ENCODE results near the gene TMEM237. TPM values are rescaled to one million over a fixed set of nuclear protein-coding genes. Genes with fewer than 3 reads are reported as not detected.

The TMEM237 gene, protein sequence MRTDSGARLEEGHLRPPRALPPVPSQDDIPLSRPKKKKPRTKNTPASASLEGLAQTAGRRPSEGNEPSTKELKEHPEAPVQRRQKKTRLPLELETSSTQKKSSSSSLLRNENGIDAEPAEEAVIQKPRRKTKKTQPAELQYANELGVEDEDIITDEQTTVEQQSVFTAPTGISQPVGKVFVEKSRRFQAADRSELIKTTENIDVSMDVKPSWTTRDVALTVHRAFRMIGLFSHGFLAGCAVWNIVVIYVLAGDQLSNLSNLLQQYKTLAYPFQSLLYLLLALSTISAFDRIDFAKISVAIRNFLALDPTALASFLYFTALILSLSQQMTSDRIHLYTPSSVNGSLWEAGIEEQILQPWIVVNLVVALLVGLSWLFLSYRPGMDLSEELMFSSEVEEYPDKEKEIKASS
- total RNA-seq, result 10 to 100 TPM in 1 of 7 donors, 1 to 10 TPM in 6; 5.3 to 12.7 (median 7.9) TPM
- 1 to 10 TPM; 3.0 to 3.7 (median 3.2) TPM for polyA plus RNA-seq
- long read RNA-seq, donor 1, full-length matches to known transcripts, result 6 of 12 reads
- long read RNA-seq, donor 1, partial matches to known transcripts, result 0 of 12 reads
- long read RNA-seq, donor 1, other reads (novel, unspliced or antisense), result 6 of 12 reads
- long read RNA-seq, donor 2, result 0 reads

DNA sequence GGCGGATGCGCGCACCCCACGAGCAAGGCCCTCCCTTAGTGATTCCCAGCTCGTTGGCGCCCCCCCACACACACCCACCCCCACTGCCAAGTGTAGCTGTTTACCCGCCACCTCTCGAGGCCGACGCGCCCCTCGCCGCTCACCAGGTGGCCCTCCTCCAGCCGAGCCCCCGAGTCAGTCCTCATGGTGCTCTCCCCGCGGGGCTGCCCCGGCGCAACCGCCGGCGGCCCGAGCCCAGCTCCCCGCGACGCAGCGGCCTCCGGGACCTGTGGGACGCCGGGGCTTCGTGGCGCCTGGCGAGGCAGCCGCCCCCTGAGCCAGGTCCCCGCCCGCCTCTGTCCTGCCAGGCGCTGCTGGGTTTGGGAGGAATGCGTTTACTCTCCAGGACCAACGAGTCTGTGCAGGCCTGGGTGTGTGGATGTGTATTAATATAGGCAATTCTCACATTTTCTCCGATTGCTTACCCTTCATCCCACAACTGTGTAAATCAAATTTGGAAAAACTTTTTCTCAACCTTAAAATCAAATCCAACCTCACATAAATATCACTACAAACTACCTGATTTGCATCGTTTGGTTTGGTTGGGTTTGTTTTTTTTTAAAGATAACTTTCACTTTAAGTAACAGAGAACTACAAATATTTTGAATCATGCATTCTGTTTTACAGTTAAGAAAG lies at the start of gene TMEM237:
Gene TMEM237, minus strand, starts transcription at position 288 of the 675 bp plus-strand sequence. Its CDS starts 103 bp downstream, at position 185.
- Histone ChIP-seq H3K4me1 (peaks cover 0 to 22% (median 16%) of the 10 kb centered on the region in 6 donors), H3K4me3 (peak within 1 kb of the TSS; percentile 74 to 90 (median 85)), H3K27me3 (replicated peaks in 1 of 7) (no peaks in the 10 kb centered on the region), H3K27ac (peak within 1 kb of the TSS; percentile 76 to 90 (median 88)), H3K9me3 (no peaks in the 10 kb centered on the region), H3K36me3 (no peaks in the 10 kb centered on the region)
- intact Hi-C loops (cut with DNase I; ENCODE audit: low total_unique reads), result no loop called here
- DNase-seq, result peak; percentile 88
- 0 to 2% (median 1%) methylated on average over 37 to 41 of the region's 41 CpGs for WGBS, 5 donors
- no peak for TF ChIP-seq POLR2AphosphoS5 (IDR thresholded peaks at IDR 0.05)
- no peak for TF ChIP-seq POLR2A (IDR thresholded peaks at IDR 0.05)
- TF ChIP-seq, protein P1, sequence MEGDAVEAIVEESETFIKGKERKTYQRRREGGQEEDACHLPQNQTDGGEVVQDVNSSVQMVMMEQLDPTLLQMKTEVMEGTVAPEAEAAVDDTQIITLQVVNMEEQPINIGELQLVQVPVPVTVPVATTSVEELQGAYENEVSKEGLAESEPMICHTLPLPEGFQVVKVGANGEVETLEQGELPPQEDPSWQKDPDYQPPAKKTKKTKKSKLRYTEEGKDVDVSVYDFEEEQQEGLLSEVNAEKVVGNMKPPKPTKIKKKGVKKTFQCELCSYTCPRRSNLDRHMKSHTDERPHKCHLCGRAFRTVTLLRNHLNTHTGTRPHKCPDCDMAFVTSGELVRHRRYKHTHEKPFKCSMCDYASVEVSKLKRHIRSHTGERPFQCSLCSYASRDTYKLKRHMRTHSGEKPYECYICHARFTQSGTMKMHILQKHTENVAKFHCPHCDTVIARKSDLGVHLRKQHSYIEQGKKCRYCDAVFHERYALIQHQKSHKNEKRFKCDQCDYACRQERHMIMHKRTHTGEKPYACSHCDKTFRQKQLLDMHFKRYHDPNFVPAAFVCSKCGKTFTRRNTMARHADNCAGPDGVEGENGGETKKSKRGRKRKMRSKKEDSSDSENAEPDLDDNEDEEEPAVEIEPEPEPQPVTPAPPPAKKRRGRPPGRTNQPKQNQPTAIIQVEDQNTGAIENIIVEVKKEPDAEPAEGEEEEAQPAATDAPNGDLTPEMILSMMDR (IDR thresholded peaks at IDR 0.05 in 8 of 11, conservative IDR thresholded peaks at IDR 0.05 in 3 of 11), result peak in 1 of 11 experiments; percentile 9

DNA sequence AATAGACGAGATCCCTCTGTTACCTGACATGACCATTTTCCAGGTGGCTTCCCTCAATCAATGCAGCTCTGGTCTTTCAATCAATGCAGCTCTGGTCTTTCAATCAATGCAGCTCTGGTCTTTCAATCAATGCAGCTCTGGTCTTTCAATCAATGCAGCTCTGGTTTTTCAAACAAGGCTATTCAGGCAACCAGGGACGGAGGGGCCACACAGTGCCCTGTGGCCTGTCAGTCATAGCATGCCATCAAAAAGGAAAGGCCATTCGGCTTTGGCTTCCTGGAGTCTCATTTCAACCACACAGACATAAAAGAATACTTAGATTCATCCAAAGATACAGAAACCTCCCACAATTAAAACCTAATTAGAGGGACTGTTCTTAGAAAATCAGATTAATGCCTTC lies 41.9 kb upstream of the TMEM237 start:
- H3K4me1 ChIP-seq, result no peaks in the 10 kb centered on the region
- DNase-seq, result no peak
- H3K36me3 ChIP-seq, result no peaks in the 10 kb centered on the region
- intact Hi-C loops (cut with DNase I; ENCODE audit: low total_unique reads), result no loop called here
- H3K9me3 ChIP-seq, result no peaks in the 10 kb centered on the region
- TF ChIP-seq, protein P1 (IDR thresholded peaks at IDR 0.05 in 8 of 11, conservative IDR thresholded peaks at IDR 0.05 in 3 of 11), result no peak
- TF ChIP-seq POLR2AphosphoS5 (IDR thresholded peaks at IDR 0.05), result no peak
- TF ChIP-seq POLR2A (IDR thresholded peaks at IDR 0.05), result no peak
- no peak overlapping the region for H3K4me3 ChIP-seq
- peaks cover 0 to 5% (median 0%) of the 10 kb centered on the region in 7 donors for H3K27me3 ChIP-seq (replicated peaks in 1 of 7)
- 87 to 94% (median 91%) methylated on average over 3 of the region's 3 CpGs for WGBS, 5 donors
- no peak overlapping the region for H3K27ac ChIP-seq

DNA sequence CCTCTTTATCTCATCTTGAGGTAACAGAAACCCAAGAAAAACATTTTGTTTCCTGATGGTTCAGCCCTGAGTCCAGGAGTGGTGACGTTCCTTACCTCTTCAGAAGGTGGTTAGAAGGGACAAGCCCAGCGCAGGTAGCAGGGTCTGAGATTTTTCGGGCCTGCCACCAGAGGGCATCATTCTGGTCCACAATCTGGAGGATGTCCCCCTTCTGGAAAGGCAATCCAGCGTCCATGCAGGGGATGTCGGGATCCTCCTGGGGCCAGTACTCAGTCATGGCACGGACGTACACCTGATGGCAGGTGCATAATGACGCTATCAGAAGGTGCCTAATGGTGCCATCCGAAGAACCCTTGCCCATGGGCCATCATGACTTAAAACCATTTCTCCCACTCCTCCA lies 37.4 kb upstream of the TMEM237 start:
- peaks cover 0 to 5% (median 0%) of the 10 kb centered on the region in 7 donors for H3K27me3 ChIP-seq (replicated peaks in 1 of 7)
- H3K36me3 ChIP-seq, result no peaks in the 10 kb centered on the region
- intact Hi-C loops (cut with DNase I; ENCODE audit: low total_unique reads), result no loop called here
- no peak for TF ChIP-seq POLR2AphosphoS5 (IDR thresholded peaks at IDR 0.05)
- TF ChIP-seq, protein P1 (IDR thresholded peaks at IDR 0.05 in 8 of 11, conservative IDR thresholded peaks at IDR 0.05 in 3 of 11), result peak in 5 of 11 experiments; percentile 12 to 34 (median 28)
- TF ChIP-seq POLR2A (IDR thresholded peaks at IDR 0.05), result no peak
- H3K27ac ChIP-seq, result no peak overlapping the region
- DNase-seq, result no peak
- H3K4me3 ChIP-seq, result no peak overlapping the region
- H3K4me1 ChIP-seq, result no peaks in the 10 kb centered on the region
- H3K9me3 ChIP-seq, result no peaks in the 10 kb centered on the region
- WGBS, 5 donors, result 63 to 75% (median 65%) methylated on average over 9 of the region's 9 CpGs
